OCI-LY7 (cell line): ENCODE data around the gene ZFP36L1. TPM values are rescaled to one million over a fixed set of nuclear protein-coding genes. Genes with fewer than 3 reads are reported as not detected.

Experiments
- BruUV-seq: library from RNA; stranded (reverse); fragments of 400-500 nt; replicated peaks from 2 replicates; lab custom pipeline; 2021; lab: Mats Ljungman, UMichigan
- CTCF ChIA-PET: fragments of 300-600 bp; sonication (Branson Sonifier 250); formaldehyde crosslinking; loops from one replicate; lab custom pipeline; 2022; ENCODE audit warnings: antibody characterized with exemption; ENCODE audit not compliant: unreplicated experiment; lab: Charles Lee
- POLR2A ChIA-PET: fragments of 300-600 bp; sonication (Branson Sonifier 250); formaldehyde crosslinking; loops from one replicate; lab custom pipeline; 2022; ENCODE audit warnings: antibody characterized with exemption; lab: Charles Lee
- DNase-seq: peaks from one replicate; pipeline ENCODE4 v3.0.0-alpha.2; 2015; ENCODE audit warnings: low spot score
- H2AFZ ChIP-seq: fragments of 200-600 bp; sonication (generic), shearing (Covaris generic); 2 replicates; pipeline ENCODE4 v1.6.1; 2014; ENCODE audit warnings: mild to moderate bottlenecking, antibody characterized with exemption, low read length, moderate library complexity
- H3K27ac ChIP-seq: fragments of 200-600 bp; sonication (generic); 2 replicates; pipeline ENCODE4 v1.5.1; 2014; ENCODE audit warnings: mixed run types, low read depth, mild to moderate bottlenecking, moderate library complexity, low read length, inconsistent platforms; ENCODE audit not compliant: poor library complexity, severe bottlenecking
- H3K36me3 ChIP-seq: fragments of 200-600 bp; sonication (generic); 2 replicates; pipeline ENCODE4 v1.6.1; 2014; ENCODE audit warnings: mild to moderate bottlenecking, antibody characterized with exemption, low read length, moderate library complexity, mixed read lengths; ENCODE audit not compliant: insufficient read depth
- H3K4me1 ChIP-seq: fragments of 200-600 bp; sonication (generic); 2 replicates; pipeline ENCODE4 v1.5.1; 2014; ENCODE audit warnings: mild to moderate bottlenecking, low read length; ENCODE audit not compliant: insufficient read depth, poor library complexity, severe bottlenecking
- H3K4me2 ChIP-seq: fragments of 200-600 bp; sonication (generic); 2 replicates; pipeline ENCODE4 v1.6.1; 2014; ENCODE audit warnings: mild to moderate bottlenecking, low read length
- H3K4me3 ChIP-seq: fragments of 200-600 bp; sonication (generic); 2 replicates; pipeline ENCODE4 v1.5.1; 2014; ENCODE audit warnings: mild to moderate bottlenecking, low read depth, low read length; ENCODE audit not compliant: poor library complexity, severe bottlenecking
- H3K79me2 ChIP-seq: fragments of 200-600 bp; sonication (generic); 2 replicates; pipeline ENCODE4 v1.6.1; 2016; ENCODE audit warnings: low read depth, mild to moderate bottlenecking, low read length, moderate library complexity, mixed read lengths; ENCODE audit not compliant: insufficient read depth
- H3K9me2 ChIP-seq: fragments of 200-600 bp; sonication (generic); 2 replicates; pipeline ENCODE4 v1.6.1; 2016; ENCODE audit warnings: mild to moderate bottlenecking, low read length, mixed read lengths; ENCODE audit not compliant: insufficient read depth
- H3K9me3 ChIP-seq: fragments of 200-600 bp; sonication (generic); 2 replicates; pipeline ENCODE4 v1.6.1; 2014; ENCODE audit warnings: mild to moderate bottlenecking, mixed run types, low read length, mixed read lengths
- H4K20me1 ChIP-seq: fragments of 200-600 bp; sonication (generic); 2 replicates; pipeline ENCODE4 v1.6.1; 2014; ENCODE audit warnings: mild to moderate bottlenecking, antibody characterized with exemption, low read length, moderate library complexity, mixed read lengths; ENCODE audit not compliant: insufficient read depth
- EZH2phosphoT487 ChIP-seq: fragments of 200-600 bp; sonication (generic); IDR thresholded peaks from 2 replicates; pipeline ENCODE4 v1.6.1; 2018; ENCODE audit warnings: low read depth, borderline replicate concordance, mild to moderate bottlenecking, mixed run types, antibody characterized with exemption, low read length, moderate library complexity, mixed read lengths
- intact Hi-C: fragments of 100-400 bp; cut with micrococcal nuclease; formaldehyde crosslinking; loops from one replicate; pipeline ENCODE4 v1.10.0; 2022; ENCODE audit not compliant: unreplicated experiment
- total RNA-seq, 2 experiments: library from RNA; depleted of rRNA in 1 of 2; stranded (reverse); fragments of >200 nt in 1 of 2; shearing (Covaris generic) in 1 of 2; gene quantifications; 2 replicates each; pipeline ENCODE4 v1.2.3, GENCODE V29; 2014 to 2022
- TF ChIP-seq, protein P1 (sequence below): fragments of 200-600 bp; sonication (generic); conservative IDR thresholded peaks from 2 replicates; pipeline ENCODE4 v1.5.1; 2014; ENCODE audit warnings: mild to moderate bottlenecking, antibody characterized with exemption, low read length, moderate library complexity, mixed read lengths

ZFP36L1 gene
- total RNA-seq, 2 experiments from 2014 or later, result 24.2 to 57.0 TPM

- no peaks in the 10 kb centered on the region for H3K79me2 ChIP-seq
- H3K9me3 ChIP-seq, result peaks cover 5% of the 10 kb centered on the region; the same call in 1 of the 2 replicates
- no peak overlapping the region for H2AFZ ChIP-seq
- H3K36me3 ChIP-seq, result no peaks in the 10 kb centered on the region
- H3K27ac ChIP-seq, result no peak overlapping the region
- no peak for DNase-seq
- H4K20me1 ChIP-seq, result no peaks in the 10 kb centered on the region
- CTCF ChIA-PET, result no interaction called here
- no peak for TF ChIP-seq EZH2phosphoT487
- TF ChIP-seq, protein P1, sequence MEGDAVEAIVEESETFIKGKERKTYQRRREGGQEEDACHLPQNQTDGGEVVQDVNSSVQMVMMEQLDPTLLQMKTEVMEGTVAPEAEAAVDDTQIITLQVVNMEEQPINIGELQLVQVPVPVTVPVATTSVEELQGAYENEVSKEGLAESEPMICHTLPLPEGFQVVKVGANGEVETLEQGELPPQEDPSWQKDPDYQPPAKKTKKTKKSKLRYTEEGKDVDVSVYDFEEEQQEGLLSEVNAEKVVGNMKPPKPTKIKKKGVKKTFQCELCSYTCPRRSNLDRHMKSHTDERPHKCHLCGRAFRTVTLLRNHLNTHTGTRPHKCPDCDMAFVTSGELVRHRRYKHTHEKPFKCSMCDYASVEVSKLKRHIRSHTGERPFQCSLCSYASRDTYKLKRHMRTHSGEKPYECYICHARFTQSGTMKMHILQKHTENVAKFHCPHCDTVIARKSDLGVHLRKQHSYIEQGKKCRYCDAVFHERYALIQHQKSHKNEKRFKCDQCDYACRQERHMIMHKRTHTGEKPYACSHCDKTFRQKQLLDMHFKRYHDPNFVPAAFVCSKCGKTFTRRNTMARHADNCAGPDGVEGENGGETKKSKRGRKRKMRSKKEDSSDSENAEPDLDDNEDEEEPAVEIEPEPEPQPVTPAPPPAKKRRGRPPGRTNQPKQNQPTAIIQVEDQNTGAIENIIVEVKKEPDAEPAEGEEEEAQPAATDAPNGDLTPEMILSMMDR, result no peak
- POLR2A ChIA-PET, result no interaction called here
- H3K4me2 ChIP-seq, result peak overlapping the region; percentile 36
- H3K9me2 ChIP-seq, result no peaks in the 10 kb centered on the region
- BruUV-seq, result no TSS peak
- no peak overlapping the region for H3K4me3 ChIP-seq
- H3K4me1 ChIP-seq, result peaks cover 35% of the 10 kb centered on the region
- intact Hi-C loops, result no loop called here
Measured at GRCh38 chr14:68741477-68741791, 51.4 kb downstream of the ZFP36L1 start.

GRCh38 chr14:68740788-68741476 lies 51.9 kb downstream of the ZFP36L1 start:
- CTCF ChIA-PET, result no interaction called here
- peak overlapping the region; percentile 36 for H3K4me2 ChIP-seq
- intact Hi-C loops, result no loop called here
- no peaks in the 10 kb centered on the region for H3K9me2 ChIP-seq
- no TSS peak for BruUV-seq
- no peaks in the 10 kb centered on the region for H4K20me1 ChIP-seq
- H3K4me1 ChIP-seq, result peaks cover 38% of the 10 kb centered on the region
- H2AFZ ChIP-seq, result no peak overlapping the region
- H3K36me3 ChIP-seq, result no peaks in the 10 kb centered on the region
- no peak overlapping the region for H3K27ac ChIP-seq
- POLR2A ChIA-PET, result no interaction called here
- DNase-seq, result no peak
- peaks cover 5% of the 10 kb centered on the region; the same call in 1 of the 2 replicates for H3K9me3 ChIP-seq
- no peaks in the 10 kb centered on the region for H3K79me2 ChIP-seq
- no peak overlapping the region for H3K4me3 ChIP-seq
- TF ChIP-seq, protein P1, result no peak
- no peak for TF ChIP-seq EZH2phosphoT487

GRCh38 chr14:68739701-68740100 lies 53.2 kb downstream of the ZFP36L1 start:
- Histone ChIP-seq H4K20me1 (no peaks in the 10 kb centered on the region), H3K4me2 (no peak overlapping the region), H3K27ac (no peak overlapping the region), H3K9me2 (no peaks in the 10 kb centered on the region), H3K4me1 (peaks cover 45% of the 10 kb centered on the region), H3K4me3 (no peak overlapping the region), H3K36me3 (no peaks in the 10 kb centered on the region), H2AFZ (no peak overlapping the region), H3K79me2 (no peaks in the 10 kb centered on the region), H3K9me3 (peaks cover 5% of the 10 kb centered on the region; the same call in 1 of the 2 replicates)
- BruUV-seq, result no TSS peak
- ChIA-PET CTCF (no interaction called here), POLR2A (interaction anchor here (0.7 kb wide), 3 partner anchors 25 to 166 kb away, joined by 3 to 4 read pairs (median 4); no protein-coding TSS in a partner anchor)
- intact Hi-C loops, result no loop called here
- no peak for TF ChIP-seq EZH2phosphoT487
- TF ChIP-seq, protein P1, result no peak
- DNase-seq, result no peak
